HG03571 (cell line): Measurements from ENCODE around the gene C13orf46.
"Not testable (repeated sequence)": the region's sequence is repeated elsewhere in the genome, so short reads cannot be mapped to it uniquely, and the experiment has no call there.

ENCODE experiments used
- ATAC-seq: cut with Tn5 transposase; IDR thresholded peaks from one replicate; pipeline ENCODE4 v1.9.1; 2021; ENCODE audit not compliant: unreplicated experiment

Gene C13orf46

GRCh38 chr13:113995051-113995601 is 21.2 kb upstream of the C13orf46 start:
- ATAC-seq, result no peak

DNA sequence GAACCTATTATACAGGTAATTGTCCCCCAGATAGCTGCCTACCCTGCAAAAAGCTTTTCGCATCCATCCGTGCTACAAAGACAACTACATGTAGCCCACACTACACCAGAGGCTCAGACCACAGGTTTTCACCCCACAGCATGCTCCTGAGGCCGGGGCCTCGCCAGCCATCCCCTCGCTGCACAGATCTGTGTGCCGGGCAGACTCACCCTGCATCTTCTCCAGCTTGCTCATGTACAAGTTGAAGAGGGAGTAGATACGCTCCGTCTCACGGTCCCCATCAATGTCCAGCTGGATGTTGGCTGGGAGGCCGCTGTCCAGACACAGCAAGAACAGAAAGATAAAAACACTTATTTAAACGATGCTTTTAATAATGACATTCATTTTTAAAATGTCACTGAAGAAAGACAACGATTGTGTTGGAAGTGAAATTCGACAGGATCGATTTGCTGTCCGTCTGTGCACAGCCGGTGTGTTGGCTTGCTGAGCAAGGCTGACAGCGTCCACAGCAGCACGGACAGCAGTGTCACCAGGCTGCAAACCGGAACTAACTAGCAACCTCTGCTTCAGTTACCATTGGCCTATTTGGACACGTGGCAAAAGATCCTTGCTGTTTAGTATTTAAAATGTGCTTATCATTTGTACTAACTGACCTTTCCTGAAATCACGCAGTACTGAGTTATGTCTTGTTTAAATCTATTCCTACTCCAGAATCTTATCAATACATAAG is 18.6 kb upstream of the C13orf46 start:
- ATAC-seq, result no peak

- no peak for ATAC-seq
Observed at GRCh38 chr13:113991676-113992179, 17.9 kb upstream of the C13orf46 start.

GRCh38 chr13:113991191-113991669 is 17.4 kb upstream of the C13orf46 start:
- no peak for ATAC-seq

GRCh38 chr13:113990321-113990837 is 16.5 kb upstream of the C13orf46 start:
- ATAC-seq, result no peak

GRCh38 chr13:113989585-113990300 is 15.9 kb upstream of the C13orf46 start:
- ATAC-seq, result no peak

DNA sequence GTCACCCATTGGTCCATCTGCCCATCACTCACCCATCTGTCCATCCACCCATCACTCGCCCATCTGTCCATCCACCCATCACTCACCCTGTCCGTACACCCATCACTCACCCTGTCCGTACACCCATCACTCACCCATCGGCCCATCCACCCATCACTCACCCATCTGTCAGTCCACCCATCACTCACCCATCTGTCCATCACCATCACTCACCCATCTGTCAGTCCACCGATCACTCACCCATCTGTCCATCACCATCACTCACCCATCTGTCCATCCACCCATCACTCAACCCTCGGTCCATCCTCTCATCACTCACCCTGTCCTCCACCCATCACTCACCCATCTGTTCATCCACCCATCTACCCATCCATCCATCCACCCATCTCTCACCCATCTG is 15.0 kb upstream of the C13orf46 start:
- ATAC-seq, result not testable (repeated sequence)

- ATAC-seq, result no peak
Observed at GRCh38 chr13:113982296-113982661, 8.4 kb upstream of the C13orf46 start.

GRCh38 chr13:113981611-113982295 is 7.9 kb upstream of the C13orf46 start:
- no peak for ATAC-seq

GRCh38 chr13:113981194-113981605 is 7.3 kb upstream of the C13orf46 start:
- ATAC-seq, result no peak

DNA sequence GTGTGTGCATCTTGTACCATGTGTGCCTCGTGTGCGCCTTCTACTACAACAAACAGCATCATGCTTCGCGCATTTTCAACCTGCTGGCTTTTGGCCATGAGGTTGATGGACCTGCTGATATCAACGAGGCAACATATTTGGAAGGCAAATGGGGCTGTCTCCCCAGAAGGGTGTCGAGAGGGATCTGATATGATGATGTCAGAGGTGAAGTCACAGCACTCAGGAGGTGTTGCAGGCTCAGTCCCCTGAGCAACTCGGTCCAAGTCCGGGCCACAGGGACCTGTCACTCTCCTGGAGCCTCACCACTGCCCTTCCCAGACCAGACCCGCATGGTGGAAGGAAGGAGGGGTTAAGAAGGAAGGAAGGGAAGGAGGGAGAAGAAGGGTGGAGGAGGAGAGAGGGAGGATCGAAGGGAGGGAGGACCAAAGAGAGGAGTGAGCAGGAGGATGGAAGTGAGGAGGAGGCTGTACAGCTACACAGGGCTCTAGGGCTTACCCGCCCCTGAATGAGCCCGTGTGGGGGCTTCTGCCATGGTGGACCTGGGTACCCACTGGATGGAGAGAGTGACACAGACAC is 6.7 kb upstream of the C13orf46 start:
- ATAC-seq, result no peak

- ATAC-seq, result no peak
Observed at GRCh38 chr13:113979791-113980471, 6.1 kb upstream of the C13orf46 start.

GRCh38 chr13:113978741-113979481 is 5.0 kb upstream of the C13orf46 start:
- ATAC-seq, result no peak

DNA sequence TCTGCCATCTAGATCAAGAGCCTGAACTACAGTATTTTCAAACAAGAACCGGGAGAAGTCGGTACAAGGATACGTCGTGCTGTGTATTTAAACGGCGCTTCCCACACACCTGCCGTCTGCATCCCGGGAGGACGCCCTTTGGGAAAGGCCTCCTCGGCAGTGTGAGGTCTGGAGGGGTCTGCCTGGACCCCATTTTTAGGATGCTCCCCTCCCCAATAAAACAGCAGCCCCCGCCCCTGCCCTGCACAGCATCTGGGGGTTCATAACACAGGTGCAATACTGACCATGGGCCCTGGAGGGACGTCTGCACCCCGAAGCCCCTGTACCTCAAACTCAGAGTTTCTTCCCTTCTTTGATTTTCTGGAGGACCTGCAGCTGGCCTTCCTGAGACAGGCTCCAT is 4.1 kb upstream of the C13orf46 start:
- no peak for ATAC-seq

- no peak for ATAC-seq
Observed at GRCh38 chr13:113976711-113977684, 3.1 kb upstream of the C13orf46 start.

DNA sequence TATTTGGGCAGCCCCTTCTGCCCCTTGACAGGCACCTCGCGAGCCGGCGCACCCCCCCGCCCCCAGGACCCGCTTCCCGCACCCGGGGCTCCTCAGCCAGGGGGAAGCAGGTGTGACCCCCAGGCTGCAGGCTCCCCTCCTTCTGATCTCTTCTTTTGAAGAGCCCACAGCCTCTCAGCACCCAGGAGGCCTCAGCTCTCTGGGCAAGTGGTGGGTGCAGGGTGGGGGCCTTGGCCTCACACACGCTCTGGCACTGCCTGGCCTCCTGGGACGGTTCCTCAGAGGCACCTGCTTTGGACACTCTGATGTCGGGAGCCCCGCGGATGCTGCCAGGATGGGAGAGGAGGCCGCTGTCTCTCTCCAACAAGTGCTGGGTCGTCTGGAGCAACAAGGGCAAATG is 1.5 kb upstream of the C13orf46 start:
- ATAC-seq, result no peak

DNA sequence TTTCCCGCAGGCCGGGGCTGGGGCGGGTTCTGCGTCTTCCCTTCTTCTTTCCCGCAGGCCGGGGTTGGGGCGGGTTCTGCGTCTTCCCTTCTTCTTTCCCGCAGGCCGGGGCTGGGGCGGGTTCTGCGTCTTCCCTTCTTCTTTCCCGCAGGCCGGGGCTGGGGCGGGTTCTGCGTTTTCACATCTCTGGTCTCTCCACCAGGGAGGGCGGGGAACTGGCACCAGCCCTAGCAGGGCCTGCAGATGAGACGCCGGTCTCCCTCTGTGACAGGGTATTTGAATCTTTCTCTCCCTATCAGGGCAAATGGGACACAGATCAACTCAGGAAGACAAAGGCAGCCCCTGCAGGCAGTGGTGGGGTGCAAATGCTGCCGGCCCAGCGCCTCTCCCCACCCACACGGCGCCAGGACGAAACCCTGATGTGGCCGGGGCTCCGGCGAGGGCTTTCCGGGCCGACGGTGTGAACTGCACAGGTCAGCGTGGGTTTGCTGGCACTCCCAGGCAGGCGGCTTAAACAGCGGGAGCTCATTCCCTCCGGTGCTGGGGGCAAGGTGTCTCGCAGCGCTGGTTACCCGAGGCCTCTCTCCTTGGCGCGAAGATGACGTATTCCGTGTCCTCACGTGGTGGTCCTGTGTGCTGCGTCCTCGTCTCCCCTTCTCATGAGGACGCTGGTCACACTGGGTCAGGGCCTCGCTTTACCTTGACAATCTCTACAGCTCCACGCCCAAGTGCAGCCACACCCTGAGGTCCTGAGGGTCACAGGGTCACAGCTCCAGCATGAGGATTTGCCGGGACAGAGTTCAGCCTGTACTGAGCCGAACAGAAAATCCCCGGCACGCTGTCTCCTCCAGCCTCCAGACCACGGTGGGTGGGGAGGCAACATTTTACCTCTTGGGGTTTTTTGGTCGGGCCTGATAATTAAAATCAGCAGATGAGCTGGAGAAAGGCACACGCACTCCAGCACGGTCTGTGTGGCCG is 717 bp upstream of the C13orf46 start:
- ATAC-seq, result no peak
